Stimulated activated CD8-positive, alpha-beta memory T cell treated with anti-CD3 and anti-CD28 coated beads, Interleukin-12 subunit alpha, Interleukin-12 subunit beta, amount 100 ng/mL, for 1 hour (primary cell): ENCODE data around the gene CEBPZOS.

Source experiments
- DNase-seq: peaks from one replicate; pipeline ENCODE4 v3.0.0-alpha.2; 2020; ENCODE audit warnings: low read depth

The CEBPZOS gene

DNA sequence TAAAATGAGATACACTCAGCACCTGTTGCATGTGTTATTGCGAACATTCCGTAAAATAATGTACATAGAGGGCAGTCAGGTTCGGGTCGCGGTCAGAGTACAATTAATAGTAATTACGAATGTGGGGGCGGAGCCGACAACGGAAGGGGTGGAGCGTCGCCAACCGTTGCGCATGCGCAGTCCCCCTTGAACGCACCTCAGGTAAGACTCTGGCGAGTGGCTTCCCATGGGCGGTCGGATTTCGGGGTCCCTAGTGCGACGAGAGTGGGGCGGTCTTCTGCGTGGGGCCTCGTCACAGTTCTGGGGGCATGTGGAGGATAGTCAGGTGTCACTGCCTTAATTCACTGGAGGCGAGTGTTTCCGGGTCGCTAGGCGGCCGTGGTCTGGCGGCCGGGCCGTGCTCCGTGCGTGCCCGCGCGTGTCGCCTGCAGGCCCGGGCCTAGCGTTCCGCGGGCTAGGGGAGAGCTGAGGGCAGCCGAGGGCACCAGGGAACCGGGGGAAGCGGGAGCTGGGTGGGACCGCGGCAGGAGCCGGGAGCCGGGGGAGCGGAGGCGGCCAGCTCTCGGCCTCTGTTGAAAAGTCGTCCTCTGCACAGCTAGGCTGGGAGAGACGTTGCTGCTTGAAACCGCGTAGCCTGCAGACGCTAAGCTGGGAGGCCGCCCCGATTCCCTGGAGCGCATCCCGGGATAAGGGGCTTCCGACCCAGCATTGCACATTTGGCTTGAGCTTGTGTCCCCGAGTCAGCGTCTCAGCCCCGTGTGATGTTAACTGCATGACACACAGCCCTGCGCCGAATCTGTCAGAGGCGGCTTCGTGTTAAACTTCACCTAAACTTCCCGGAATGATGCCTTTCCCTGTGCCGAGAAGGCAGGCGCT, at the start of gene CEBPZOS:
TSS of gene CEBPZOS (plus strand) at position 177 of the 876 bp plus-strand sequence. CDS start 3,209 bp downstream, outside the sequence.
- DNase-seq = peak; percentile 90

DNA sequence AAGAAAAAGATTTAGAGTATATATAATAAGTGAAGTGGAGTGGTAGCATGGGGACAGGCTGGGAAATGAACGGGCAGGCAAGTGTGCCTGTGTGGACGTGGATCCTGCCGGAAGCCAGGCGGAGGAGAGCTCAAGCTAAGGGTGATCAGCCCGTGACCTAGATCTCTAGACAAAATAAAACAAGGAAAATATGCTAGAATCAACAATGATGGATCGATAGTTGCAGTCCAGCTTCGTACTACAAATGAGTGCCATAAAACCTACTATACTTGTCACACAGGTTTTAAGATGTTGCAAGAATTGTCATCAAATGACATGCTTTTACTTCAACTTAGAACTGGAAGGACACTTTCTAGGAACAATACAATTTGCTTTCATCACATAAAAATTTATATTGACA, 48.0 kb upstream of the CEBPZOS start:
- DNase-seq = no peak

DNA sequence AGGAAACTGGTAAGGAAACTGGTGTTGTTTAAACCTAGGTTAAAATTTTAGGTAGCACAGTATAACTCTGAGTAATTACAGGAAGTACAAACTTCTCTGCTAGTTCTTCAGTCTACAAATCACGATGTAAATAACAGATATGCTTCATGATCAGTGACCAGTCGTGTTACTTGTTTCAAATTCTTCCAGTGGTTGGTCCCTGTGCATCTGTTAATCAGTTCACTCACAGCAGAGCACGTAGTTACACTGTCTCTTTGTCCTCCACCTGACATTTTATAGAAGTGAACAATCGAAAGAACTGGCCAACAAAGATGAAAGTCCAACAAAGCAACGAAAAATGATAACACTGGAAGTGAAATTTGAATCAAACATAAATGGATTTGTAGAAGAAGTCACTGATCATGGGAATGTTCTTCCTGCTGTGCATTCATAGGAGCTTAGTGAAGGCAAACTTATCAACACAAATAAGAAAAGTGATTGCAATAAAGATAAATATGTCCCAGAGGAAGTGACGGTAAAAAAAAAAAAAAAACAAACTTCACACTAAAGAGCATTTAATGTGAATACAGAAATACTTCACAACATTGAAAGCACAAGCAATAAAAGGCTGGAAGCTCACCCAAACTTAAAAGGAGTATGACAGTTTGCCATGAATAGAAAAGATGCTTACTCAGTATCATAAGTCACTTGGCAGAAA, 46.5 kb upstream of the CEBPZOS start:
- DNase-seq = no peak

DNA sequence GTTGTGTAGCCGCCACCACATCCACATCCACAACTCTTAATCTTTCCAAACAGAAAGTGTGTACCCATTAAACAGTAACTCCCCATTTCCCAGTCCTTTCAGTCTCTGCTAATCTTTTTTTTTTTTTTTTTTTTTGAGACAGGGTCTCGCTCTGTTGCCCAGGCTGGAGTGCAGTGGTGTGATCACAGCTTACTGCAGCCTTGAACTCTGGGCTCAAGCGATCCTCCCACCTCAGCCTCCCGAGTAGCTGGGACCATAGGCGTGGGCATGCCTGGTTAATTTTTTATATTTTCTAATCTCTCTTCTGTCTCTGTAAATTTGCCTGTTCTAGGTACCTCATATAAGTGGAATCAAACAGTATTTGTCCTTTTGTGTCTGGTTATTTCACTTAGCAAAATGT, 43.1 kb upstream of the CEBPZOS start:
- no peak for DNase-seq

DNA sequence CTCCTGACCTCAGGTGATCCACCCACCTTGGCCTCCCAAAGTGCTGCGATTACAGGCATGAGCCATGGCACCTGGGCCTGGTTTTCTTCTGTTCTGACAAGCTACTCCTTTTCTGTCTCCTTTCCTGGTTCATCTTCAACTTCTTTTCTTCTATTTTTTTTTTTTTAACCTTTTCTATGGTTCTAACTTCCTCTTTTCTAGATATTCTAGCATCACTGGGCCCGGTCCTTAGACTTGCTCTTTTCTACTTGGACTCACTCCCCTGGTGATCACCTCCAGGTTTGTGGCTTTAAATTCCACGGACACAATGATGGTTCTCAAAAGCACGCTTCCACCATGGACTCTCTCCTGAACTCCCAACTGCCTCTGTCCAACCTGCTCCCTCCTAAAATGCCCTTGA, 41.5 kb upstream of the CEBPZOS start:
- DNase-seq = no peak

DNA sequence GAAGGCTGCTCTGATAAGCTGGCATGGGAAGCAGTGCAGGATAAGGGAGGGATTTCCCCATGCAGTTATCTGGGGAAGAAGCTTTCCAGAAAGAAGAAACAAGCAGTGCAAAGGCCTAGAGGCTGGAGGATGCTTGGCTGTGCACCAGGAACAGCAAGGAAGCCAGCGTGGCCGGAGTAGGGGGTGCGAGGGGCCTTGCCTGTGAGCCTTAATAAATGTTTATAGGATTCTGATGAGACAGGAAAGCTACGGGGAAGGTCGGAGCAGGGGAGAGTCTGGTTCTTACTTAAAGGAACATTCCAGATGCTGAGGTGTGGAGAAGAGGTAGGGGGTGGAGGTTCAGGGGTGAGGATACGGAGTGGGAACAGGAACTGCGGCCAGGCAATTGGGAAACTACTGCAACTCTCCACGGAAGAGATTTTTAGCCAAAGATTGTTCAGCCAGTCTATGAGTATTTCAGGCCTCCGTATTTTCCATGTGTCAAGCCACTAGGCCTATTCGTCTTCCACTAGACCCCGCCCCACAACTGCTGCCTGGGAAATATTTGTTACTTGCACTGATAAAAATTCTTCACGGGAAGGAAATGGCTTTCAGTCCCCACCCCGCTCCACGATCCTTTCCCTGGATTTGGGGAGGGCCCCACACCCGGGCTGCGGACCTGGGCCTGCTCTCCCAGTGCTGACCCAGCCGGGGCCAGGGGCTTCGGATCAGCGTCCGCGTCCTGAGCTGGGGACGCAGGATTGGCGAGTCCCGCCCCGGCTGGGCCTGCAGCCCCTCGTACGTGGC, 40.0 kb upstream of the CEBPZOS start:
- peak; percentile 25 for DNase-seq

DNA sequence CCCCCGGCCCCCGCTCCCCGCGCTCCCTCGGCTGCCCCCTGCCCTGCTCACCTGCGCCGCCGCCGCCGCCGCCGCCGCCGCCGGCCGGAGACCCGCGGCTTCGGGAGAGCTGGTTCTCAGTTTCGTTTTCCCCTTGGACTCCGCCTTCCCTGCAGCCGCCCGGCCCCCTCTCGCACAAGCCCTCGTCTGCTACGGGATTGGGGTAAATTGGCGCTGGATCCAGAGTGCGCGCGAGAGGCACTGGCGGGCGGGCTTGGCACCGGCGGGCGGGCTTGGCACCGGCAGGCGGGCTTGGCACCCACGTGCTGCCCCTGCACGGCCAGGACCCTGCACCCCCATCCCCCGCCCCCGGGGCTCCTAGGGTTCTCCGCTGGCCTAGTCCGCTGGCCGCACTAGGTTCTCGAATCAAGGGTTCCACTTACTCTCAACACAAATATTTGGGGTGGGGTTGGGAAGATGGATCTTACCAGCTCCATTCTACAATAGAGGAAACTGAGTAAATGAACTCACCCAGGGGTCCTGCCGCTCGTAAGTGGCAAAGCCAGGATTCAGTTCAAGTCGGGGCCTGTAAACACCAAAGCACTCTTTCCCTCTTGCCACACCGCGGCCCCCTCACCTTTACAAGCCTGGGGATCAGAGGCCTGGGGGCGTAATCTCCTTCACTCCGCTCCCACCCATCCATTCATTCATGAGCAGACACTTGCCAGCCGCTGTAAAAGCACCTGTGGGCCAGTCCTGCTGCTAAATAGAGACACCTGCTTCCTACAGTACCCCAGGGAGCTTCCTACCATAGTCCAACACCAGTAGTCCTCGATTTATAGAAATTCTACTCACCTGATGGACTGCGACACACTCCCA, 39.2 kb upstream of the CEBPZOS start, which contains the start of gene EIF2AK2:
TSS of gene EIF2AK2 (minus strand) at position 124 of the 858 bp plus-strand sequence. CDS start 9,174 bp downstream, outside the sequence.
- DNase-seq = peak; percentile 71

DNA sequence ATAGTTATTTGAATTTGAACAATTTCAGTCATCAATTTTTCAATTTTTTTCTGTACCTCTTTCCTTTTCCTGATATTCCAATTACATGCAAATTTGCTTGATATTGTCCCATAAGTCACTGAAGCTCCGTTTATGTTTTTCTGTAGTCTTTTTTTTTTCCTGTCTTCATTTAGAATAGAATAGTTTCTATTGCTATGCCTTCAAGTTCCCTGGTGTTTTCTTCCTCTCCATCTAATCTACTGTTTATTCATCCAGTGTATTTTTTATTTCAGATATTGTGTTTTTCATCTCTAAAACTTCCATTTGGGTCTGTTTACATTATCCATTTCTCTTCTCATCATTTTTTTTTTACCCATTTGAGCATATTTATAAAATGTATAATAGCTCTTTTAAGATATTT, 31.5 kb upstream of the CEBPZOS start:
- no peak for DNase-seq

DNA sequence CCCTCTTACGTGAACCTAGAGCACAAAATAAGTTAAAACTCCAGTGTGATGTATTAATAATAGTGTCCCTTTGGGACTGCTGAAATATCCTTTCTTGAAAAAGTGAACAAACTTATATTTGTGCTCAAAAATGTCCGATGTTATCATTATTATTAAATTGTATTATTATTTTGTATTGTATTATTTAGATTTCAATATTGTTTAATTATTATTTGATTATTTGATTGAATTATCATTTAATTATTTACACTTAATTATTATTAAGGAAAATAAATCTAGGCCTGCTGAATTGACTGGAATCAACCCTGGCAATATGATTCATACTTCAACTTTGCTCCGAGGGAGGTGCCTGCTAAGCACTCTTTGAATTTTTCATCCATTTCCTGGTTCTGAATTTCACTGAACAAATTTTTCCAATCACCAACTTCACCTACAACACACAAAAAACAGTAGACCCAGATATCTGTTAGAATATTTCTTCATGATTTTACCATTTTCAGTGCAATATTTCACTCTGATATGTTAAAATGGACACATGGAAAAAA, 28.6 kb upstream of the CEBPZOS start:
- no peak for DNase-seq

DNA sequence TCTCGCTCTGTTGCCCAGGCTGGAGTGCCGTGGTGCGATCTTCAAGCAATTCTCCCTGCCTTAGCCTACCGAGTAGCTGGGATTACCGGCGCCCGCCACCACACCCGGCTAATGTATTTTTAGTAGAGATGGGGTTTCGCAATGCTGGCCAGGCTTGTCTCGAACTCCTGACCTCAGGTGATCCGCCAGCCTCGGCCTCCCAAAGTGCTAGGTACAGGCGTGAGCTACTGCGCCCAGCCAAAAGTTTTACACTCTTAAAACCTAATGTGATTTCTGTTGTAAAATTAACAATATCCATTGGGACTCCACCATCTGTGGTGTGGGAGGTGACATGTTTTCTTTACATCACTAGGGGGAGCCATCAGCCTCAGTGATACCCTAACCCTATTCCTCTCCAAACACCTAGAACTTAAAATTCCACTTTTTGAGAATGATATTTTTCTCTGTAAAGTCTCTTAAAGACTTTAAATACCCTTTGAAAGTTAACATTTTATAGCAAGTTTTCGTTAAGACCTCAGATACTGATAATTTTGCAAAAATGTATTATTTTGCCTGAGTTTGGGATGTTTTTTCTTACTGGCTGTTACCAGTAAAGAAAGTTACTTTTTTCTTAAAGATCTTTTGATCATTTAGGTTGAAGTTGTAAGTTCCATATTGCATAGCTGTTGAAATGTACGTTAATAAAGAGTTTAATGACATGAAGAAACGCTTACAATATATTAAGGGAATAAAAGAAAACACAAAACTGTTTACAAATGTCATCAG, 27.9 kb upstream of the CEBPZOS start:
- no peak for DNase-seq

DNA sequence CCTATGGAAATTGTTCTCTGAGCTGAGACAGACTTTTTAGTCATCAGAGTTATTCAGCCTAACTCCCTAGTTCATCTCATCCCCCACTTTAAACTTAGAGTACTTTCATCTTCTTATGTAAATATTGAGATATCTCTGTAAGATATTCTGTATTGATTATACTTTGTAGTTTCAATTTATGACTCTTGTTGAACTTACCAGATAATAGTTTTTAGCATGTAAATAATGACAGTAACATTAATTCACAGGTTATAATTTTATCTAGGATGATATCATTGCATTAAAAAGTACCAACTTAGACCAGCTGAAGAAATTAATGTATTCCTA, 24.7 kb upstream of the CEBPZOS start:
- DNase-seq = no peak

DNA sequence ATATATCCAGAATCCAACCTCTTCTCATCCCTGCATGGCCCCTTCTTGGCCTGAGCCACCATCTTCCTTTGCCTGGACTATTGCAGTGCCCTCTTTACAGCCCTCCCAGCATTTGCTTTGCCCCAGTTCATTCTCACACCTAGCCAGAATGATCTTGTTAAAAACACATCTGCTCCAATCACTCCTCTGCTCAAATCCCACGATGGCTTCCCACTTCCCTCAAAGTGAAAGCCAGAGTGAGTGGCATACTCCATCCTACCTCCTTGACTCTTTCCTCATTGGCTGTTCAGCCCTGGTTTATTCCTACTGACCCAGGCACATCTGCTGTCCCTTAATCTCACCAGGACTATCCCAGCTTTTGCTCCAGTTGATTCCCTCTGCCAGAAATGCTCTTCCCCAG, 22.6 kb upstream of the CEBPZOS start:
- no peak for DNase-seq

DNA sequence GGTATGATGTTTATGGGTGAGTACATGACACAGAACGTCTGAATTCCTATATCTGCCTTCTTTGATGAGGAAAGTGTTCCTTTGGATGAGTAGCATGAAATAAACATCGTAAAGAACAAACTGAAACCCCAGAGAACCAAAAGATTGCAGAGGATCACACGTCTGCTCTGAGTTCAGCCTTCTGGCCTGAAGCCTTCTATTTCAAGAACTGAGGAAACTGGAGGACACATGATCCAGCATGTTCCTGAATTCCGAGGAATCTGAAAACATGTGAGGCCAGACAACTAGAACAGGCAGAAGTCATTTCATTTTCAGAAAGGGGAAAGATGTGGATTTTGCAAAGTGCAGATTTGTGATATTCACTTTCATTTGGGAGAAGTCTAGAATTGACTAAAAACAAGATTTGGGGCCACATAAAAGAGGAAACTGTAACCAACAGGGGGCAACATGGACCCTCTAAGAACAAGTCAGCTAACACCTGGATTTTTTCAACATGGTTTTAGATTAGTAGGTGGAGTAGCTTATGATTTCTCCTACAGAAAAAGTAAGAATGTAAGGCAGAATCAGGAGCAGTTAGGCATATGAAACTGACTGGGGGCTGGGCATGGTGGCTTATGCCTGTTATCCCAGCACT, 16.2 kb upstream of the CEBPZOS start:
- DNase-seq = no peak

DNA sequence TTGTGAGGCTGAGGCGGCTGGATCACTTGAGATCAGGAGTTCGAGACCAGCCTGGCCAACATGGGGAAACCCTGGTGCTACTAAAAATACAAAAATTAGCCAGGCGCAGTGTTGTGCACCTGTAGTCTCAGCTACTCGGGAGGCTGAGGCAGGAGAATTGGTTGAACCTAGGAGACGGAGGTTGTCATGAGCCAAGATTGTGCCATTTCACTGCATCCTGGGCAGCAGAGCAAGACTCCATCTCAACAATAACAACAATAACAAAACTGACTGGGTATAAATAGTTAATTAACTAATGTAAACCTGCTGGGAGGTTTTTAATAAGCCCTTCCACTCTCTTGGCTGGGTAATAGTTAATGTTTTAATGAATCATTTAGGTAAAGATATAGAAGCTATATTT, 15.7 kb upstream of the CEBPZOS start:
- DNase-seq = no peak

DNA sequence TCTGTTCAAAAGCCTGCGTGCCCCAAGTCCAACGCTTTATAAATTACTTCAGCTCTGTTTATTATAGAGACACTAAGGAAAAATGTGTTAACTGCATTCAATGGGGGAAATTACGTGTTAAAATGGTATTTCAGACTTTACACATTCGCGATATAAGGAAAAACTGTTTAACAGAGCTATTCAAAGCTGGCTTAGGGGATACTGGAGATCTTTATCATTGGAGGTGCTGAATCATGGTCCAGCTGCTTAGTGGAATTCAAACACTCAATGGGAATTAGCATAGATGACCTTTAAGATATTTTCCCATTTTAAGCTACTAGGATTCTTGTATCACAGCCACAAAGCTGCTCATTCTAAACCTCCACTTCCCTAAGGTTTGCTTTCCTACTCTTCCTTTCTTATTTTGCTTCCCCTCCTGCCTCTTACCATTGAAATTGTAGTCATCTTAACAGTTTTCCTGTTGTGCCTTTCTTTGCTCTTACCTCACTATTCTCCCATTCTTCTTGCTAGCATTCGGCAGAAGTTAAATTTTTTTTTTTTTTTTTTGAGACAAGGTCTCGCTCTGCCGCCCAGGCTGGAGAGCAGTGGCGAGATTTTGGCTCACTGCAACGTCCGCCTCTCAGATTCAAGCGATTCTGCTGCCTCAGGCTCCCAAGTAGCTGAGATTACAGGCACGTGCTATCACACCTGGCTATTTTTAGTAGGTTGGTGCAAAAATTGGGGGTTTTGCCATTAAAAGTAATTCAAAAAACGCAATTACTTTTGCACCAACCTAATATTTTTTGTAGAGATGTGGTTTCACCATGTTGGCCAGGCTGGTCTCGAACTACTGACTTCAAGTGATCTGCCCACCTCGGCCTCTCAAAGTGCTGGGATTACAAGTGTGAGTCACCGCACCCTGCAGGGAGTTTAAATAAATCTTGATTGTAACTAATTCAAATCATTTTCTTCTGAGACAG, 14.3 kb upstream of the CEBPZOS start:
- DNase-seq = no peak

DNA sequence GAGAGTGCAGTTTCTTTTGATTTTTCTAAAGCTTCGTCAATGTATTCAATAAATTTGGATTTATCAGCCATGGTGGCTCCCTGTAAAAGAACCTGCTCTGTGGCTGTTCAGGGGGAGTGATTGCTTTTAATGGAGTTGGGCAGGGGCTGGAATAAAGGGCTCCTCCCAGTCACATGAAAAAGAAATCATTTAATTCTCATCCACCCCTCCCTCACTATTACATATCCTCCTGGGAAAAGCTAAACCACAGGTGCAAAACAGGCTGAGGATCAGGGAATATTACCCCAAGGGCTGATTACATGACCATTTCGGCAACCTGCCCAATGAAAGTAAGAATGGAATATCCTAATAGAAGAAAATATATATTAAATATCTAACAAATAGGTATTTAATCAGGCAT, 7.7 kb upstream of the CEBPZOS start, which contains the start of gene SULT6B1:
TSS of gene SULT6B1 (minus strand) at position 101 of the 400 bp plus-strand sequence. CDS start at position 71, 30 bp downstream.
- no peak for DNase-seq

DNA sequence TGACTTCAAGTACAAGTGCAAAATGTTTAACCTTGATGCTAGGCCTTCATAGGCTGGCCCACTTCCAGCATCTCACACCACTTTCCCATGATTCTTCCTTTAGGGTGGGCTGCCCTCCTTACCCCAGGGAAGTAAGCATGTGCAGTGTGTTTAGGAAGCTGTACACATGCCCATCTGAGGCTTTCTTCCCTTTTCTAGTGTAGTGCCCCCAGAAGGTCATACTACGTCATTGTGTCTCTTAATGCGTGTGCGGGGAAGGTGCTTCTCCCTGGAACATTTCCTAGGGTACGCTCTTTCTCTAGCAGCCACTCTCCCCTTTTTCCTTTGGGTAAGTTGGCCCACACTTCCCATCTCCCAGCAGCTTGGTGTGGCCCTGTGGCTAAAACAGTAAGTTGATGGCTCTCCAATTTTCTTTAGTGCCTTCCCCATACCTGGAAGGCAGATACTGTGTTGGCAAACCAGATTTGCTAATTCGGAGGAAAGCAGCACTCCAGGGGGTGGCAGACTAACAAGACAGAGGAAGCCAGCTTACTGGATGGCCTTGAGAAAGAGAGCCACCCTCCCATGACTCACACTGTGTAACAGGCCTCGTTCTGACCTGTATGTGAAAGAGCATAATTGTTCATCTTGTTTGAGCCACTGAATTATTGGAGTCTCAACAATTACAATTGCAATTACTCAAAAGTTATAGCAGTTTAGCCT, 6.7 kb upstream of the CEBPZOS start:
- DNase-seq = no peak

DNA sequence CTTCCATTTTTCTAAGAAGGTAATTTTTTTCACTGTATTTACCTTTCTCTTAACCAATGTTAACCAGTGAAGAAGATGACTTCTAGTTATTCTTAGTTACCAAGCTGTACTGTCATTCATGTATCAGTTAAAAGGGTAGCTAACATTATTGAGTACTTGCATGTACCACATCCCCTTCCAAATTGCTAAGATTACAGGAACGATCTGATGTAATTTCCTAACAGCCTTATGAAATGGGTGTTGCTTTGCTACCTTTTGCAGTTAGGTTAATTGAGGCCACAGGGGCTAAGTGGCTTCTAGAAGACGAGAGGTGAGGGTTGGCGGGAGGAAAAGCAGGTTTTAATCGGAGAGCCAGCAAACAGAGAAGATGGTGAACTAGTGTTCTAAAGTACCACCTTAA, 6.0 kb upstream of the CEBPZOS start:
- DNase-seq = no peak
